Endothelial cell of umbilical vein (primary cell): ENCODE measurements around the gene FAM98B. TPM values are rescaled to one million over a fixed set of nuclear protein-coding genes. Genes with fewer than 3 reads are reported as not detected.

Source experiments
- BruUV-seq: library from RNA; stranded (reverse); fragments of 400-500 nt; replicated peaks from 2 replicates; lab custom pipeline; 2021; lab: Mats Ljungman, UMichigan
- CTCF ChIA-PET: fragments of 300-600, 350-600 bp; sonication (Branson Sonifier 250); formaldehyde crosslinking; loops from one replicate; lab custom pipeline; 2021; ENCODE audit warnings: antibody characterized with exemption, inconsistent platforms; lab: Charles Lee
- POLR2A ChIA-PET: fragments of 300-600, 350-600 bp; sonication (Branson Sonifier 250); formaldehyde crosslinking; loops from one replicate; lab custom pipeline; 2021; ENCODE audit warnings: antibody characterized with exemption, inconsistent platforms; lab: Charles Lee
- DNase-seq: peaks from one replicate; pipeline ENCODE4 v3.0.0-alpha.2; 2011; ENCODE audit warnings: low read depth, low spot score
- FAIRE-seq: peaks from 2 replicates; lab custom pipeline; 2011; peaks lifted over from hg19 to GRCh38; lab: Jason Lieb, UNC
- H2AFZ ChIP-seq: 2 replicates; pipeline ENCODE4 v1.6.0; 2012; ENCODE audit warnings: low read depth, low read length, control low read depth, inconsistent platforms
- H3K27ac ChIP-seq: 2 replicates; pipeline ENCODE4 v1.5.1; 2011; ENCODE audit warnings: low read depth, mild to moderate bottlenecking, control low read depth, low read length, moderate library complexity; ENCODE audit not compliant: insufficient read depth
- H3K27me3 ChIP-seq, 2 experiments: 2 replicates each; pipeline versions ENCODE4 v1.6.0 to v1.6.1; 2011; ENCODE audit warnings: low read length in 2 of 2, mixed read lengths in 1 of 2; ENCODE audit not compliant: control insufficient read depth in 2 of 2, insufficient read depth in 2 of 2
- H3K36me3 ChIP-seq, 2 experiments: 2 replicates in 1 of 2; 3 replicates in 1 of 2; pipeline ENCODE4 v1.5.1; 2011; ENCODE audit warnings: low read length in 2 of 2, mild to moderate bottlenecking in 1 of 2, moderate library complexity in 1 of 2; ENCODE audit not compliant: control insufficient read depth in 2 of 2, insufficient read depth in 2 of 2; ENCODE audit errors: extremely low read depth in 1 of 2
- H3K4me1 ChIP-seq: 3 replicates; pipeline ENCODE4 v1.5.1; 2011; ENCODE audit warnings: mild to moderate bottlenecking, low read length; ENCODE audit not compliant: control insufficient read depth, insufficient read depth; ENCODE audit errors: extremely low read depth
- H3K4me2 ChIP-seq: 2 replicates; pipeline ENCODE4 v1.6.1; 2011; ENCODE audit warnings: low read length, control low read depth, mixed read lengths; ENCODE audit not compliant: insufficient read depth
- H3K4me3 ChIP-seq, 3 experiments: fragments of 200-600 bp in 1 of 3; sonication (generic), shearing (Covaris generic) in 1 of 3; replicated peaks in 1 of 3; 2 replicates each; pipeline ENCODE4 v1.5.1; 2011 to 2016; ENCODE audit warnings: control low read depth in 3 of 3, low read length in 3 of 3, mild to moderate bottlenecking in 2 of 3, inconsistent platforms in 1 of 3, low read depth in 1 of 3, moderate library complexity in 1 of 3; ENCODE audit not compliant: insufficient read depth in 1 of 3
- H3K79me2 ChIP-seq: 2 replicates; pipeline ENCODE4 v1.6.0; 2012; ENCODE audit warnings: low read length, inconsistent platforms; ENCODE audit not compliant: control insufficient read depth, insufficient read depth
- H3K9ac ChIP-seq: replicated peaks from 2 replicates; pipeline ENCODE3; 2011; ENCODE audit warnings: low read length, control low read depth; ENCODE audit not compliant: insufficient read depth; ENCODE audit errors: extremely low read depth
- H3K9me1 ChIP-seq: replicated peaks from 3 replicates; pipeline ENCODE4 v1.6.0; 2011; ENCODE audit warnings: mild to moderate bottlenecking, low read length; ENCODE audit not compliant: control insufficient read depth, insufficient read depth; ENCODE audit errors: extremely low read depth
- H3K9me3 ChIP-seq: replicated peaks from 2 replicates; pipeline ENCODE4 v1.5.1; 2012; ENCODE audit warnings: low read length, inconsistent platforms; ENCODE audit not compliant: control insufficient read depth, insufficient read depth
- H4K20me1 ChIP-seq: replicated peaks from 2 replicates; pipeline ENCODE3; 2011; ENCODE audit warnings: mild to moderate bottlenecking, low read length; ENCODE audit not compliant: control insufficient read depth, insufficient read depth; ENCODE audit errors: extremely low read depth
- FOS ChIP-seq: IDR thresholded peaks from 2 replicates; pipeline ENCODE4 v1.6.1; 2011; ENCODE audit warnings: mild to moderate bottlenecking, low read length, moderate library complexity, borderline replicate concordance; ENCODE audit not compliant: insufficient read depth
- GATA2 ChIP-seq: IDR thresholded peaks from 2 replicates; pipeline ENCODE4 v1.7.0; 2011; ENCODE audit warnings: low read depth, mild to moderate bottlenecking, moderate library complexity, mixed read lengths, low read length; ENCODE audit not compliant: insufficient read length, insufficient read depth
- JUN ChIP-seq: IDR thresholded peaks from 2 replicates; pipeline ENCODE4 v1.6.1; 2011; ENCODE audit warnings: borderline replicate concordance, low read depth; ENCODE audit not compliant: insufficient read length, insufficient read depth
- POLR2A ChIP-seq: IDR thresholded peaks from 2 replicates; pipeline ENCODE4 v1.6.1; 2012; ENCODE audit warnings: low read depth, mild to moderate bottlenecking, control low read depth, low read length
- POLR2AphosphoS5 ChIP-seq: IDR thresholded peaks from 2 replicates; pipeline ENCODE4 v1.6.1; 2012; ENCODE audit warnings: low read depth, mild to moderate bottlenecking, control low read depth, low read length, moderate library complexity; ENCODE audit not compliant: insufficient read depth
- dilution Hi-C: fragments of 300-500 bp; cut with MboI; formaldehyde crosslinking; loops from one replicate; pipeline ENCODE4 v1.15.0; 2019; ENCODE audit warnings: low sequenced_read_pairs; ENCODE audit not compliant: extremely low pct_ligation_motif_present
- intact Hi-C: fragments of 100-400 bp; cut with micrococcal nuclease; formaldehyde crosslinking; loops from one replicate; pipeline ENCODE4 v1.10.0; 2022
- polyA plus RNA-seq, 4 experiments: library from polyadenylated mRNA; depleted of rRNA in 3 of 4; stranded (reverse) in 3 of 4; unstranded in 1 of 4; fragments of >200 nt; gene quantifications; 2 replicates each; pipeline versions ENCODE4 v1.2.1 to v1.2.3, GENCODE V29; 2011 to 2012; ENCODE audit warnings: missing spikeins in 1 of 4
- total RNA-seq: library from RNA; stranded (reverse); gene quantifications from 2 replicates; pipeline ENCODE4 v1.2.3, GENCODE V29; 2021
- TF ChIP-seq, protein P1 (sequence below): IDR thresholded peaks from 2 replicates; pipeline ENCODE4 v1.6.1; 2011; ENCODE audit not compliant: insufficient read depth, insufficient read length

FAM98B gene
- total and polyA plus RNA-seq, 2 donors (not counting 3 experiments of a cell fraction or from before 2014, with no cell fraction given) = 4.2 to 22.3 TPM

DNA sequence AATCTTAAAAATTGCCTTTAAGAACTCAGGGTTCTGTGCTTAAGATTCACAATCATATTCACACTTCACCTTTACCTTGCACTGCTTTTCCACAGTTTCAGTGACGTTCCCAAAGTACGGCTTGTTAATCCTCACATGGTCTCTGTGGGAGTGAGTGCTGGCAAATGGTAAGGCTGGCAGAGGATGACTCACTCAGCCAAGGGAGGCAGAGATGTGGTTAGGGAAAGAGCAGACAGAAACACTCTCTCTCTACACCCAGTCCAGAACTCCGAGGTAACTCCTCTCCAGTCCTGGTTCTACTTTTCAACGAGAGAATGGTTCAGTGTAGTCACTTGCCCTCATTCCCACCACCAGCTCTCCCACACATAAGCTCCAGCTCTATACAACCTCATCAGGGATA, 77.6 kb downstream of the FAM98B start:
- Histone ChIP-seq H3K27me3 (peaks cover 12 to 20% of the 10 kb centered on the region in 2 experiments), H3K36me3 (no peaks in the 10 kb centered on the region), H3K9me3 (no peaks in the 10 kb centered on the region), H4K20me1 (no peaks in the 10 kb centered on the region), H3K4me1 (no peaks in the 10 kb centered on the region), H3K27ac (no peak overlapping the region), H3K4me2 (no peak overlapping the region), H3K4me3 (no peak overlapping the region), H3K79me2 (no peaks in the 10 kb centered on the region), H3K9me1 (no peaks in the 10 kb centered on the region), H2AFZ (no peak overlapping the region), H3K9ac (no peak overlapping the region)
- no peak for DNase-seq
- no peak for FAIRE-seq
- no peak for TF ChIP-seq POLR2AphosphoS5
- peak; percentile 23 for TF ChIP-seq FOS
- BruUV-seq = no TSS peak
- POLR2A ChIA-PET = no interaction called here
- intact Hi-C loops = no loop called here
- dilution Hi-C loops = no loop called here
- CTCF ChIA-PET = interaction anchor here (1.2 kb wide), 1 partner anchor 11 kb away, joined by 3 read pairs; no protein-coding TSS in a partner anchor

DNA sequence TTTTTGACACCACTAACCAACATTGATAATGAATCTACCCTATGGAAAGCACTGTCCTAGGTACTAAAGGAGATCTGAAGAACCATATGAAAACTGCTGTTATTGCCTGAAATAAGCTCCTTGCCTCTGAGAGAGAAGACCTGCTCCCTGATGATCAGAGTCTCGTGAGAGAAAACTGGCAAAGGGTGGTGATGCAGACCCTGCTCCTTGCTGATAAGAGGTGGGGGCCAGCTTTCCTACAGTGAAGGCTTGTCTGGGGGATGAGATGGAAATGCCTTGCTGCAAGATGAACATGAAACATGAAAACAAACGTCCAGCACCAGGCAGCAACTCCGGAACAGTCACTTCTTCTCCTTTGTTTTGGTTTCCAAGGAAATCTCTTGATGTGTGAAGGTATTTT, 78.8 kb downstream of the FAM98B start:
- BruUV-seq = no TSS peak
- Histone ChIP-seq H3K4me1 (no peaks in the 10 kb centered on the region), H2AFZ (no peak overlapping the region), H3K36me3 (no peaks in the 10 kb centered on the region), H3K9me1 (no peaks in the 10 kb centered on the region), H3K4me2 (no peak overlapping the region), H3K9me3 (no peaks in the 10 kb centered on the region), H4K20me1 (no peaks in the 10 kb centered on the region), H3K79me2 (no peaks in the 10 kb centered on the region), H3K4me3 (no peak overlapping the region), H3K27me3 (peaks cover 12 to 20% of the 10 kb centered on the region in 2 experiments), H3K27ac (no peak overlapping the region), H3K9ac (no peak overlapping the region)
- CTCF ChIA-PET = interaction anchor here (0.8 kb wide), 1 partner anchor 9 kb away, joined by 3 read pairs; no protein-coding TSS in a partner anchor
- intact Hi-C loops (no loop called here), dilution Hi-C loops (no loop called here)
- DNase-seq = no peak
- TF ChIP-seq POLR2AphosphoS5 (no peak), GATA2 (no peak), POLR2A (no peak), JUN (no peak), FOS (no peak)
- TF ChIP-seq, protein P1, sequence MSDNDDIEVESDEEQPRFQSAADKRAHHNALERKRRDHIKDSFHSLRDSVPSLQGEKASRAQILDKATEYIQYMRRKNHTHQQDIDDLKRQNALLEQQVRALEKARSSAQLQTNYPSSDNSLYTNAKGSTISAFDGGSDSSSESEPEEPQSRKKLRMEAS = no peak
- FAIRE-seq = no peak
- POLR2A ChIA-PET = no interaction called here
